AG09319 (cell line): Measurements from ENCODE around the gene MYH14.

Source experiments
- DNase-seq: peaks from one replicate; pipeline ENCODE4 v3.0.0-alpha.2; 2010; ENCODE audit warnings: low read depth; ENCODE audit errors: extremely low read depth
- TF ChIP-seq, protein P1 (sequence below): IDR thresholded peaks from 2 replicates; pipeline ENCODE4 v1.5.1; 2011; ENCODE audit warnings: low read depth, mild to moderate bottlenecking, inconsistent platforms, low read length, moderate library complexity

The MYH14 gene

DNA sequence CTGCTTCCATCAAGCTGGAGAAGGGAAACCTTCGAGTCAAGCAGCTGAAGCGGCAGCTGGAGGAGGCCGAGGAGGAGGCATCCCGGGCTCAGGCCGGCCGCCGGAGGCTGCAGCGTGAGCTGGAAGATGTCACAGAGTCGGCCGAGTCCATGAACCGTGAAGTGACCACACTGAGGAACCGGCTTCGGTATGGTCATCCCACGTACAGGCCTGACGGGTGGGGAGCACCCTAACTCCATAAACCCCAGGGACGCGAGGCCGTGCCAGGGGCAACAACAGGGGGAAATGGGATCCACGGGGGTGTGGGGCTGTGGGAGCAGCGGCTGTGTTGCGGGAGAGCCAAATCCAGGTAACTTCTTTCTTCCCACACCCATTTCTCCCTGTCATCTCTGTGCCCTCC lies 105.6 kb downstream of the MYH14 start:
- DNase-seq = no peak
- TF ChIP-seq, protein P1, sequence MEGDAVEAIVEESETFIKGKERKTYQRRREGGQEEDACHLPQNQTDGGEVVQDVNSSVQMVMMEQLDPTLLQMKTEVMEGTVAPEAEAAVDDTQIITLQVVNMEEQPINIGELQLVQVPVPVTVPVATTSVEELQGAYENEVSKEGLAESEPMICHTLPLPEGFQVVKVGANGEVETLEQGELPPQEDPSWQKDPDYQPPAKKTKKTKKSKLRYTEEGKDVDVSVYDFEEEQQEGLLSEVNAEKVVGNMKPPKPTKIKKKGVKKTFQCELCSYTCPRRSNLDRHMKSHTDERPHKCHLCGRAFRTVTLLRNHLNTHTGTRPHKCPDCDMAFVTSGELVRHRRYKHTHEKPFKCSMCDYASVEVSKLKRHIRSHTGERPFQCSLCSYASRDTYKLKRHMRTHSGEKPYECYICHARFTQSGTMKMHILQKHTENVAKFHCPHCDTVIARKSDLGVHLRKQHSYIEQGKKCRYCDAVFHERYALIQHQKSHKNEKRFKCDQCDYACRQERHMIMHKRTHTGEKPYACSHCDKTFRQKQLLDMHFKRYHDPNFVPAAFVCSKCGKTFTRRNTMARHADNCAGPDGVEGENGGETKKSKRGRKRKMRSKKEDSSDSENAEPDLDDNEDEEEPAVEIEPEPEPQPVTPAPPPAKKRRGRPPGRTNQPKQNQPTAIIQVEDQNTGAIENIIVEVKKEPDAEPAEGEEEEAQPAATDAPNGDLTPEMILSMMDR = no peak

DNA sequence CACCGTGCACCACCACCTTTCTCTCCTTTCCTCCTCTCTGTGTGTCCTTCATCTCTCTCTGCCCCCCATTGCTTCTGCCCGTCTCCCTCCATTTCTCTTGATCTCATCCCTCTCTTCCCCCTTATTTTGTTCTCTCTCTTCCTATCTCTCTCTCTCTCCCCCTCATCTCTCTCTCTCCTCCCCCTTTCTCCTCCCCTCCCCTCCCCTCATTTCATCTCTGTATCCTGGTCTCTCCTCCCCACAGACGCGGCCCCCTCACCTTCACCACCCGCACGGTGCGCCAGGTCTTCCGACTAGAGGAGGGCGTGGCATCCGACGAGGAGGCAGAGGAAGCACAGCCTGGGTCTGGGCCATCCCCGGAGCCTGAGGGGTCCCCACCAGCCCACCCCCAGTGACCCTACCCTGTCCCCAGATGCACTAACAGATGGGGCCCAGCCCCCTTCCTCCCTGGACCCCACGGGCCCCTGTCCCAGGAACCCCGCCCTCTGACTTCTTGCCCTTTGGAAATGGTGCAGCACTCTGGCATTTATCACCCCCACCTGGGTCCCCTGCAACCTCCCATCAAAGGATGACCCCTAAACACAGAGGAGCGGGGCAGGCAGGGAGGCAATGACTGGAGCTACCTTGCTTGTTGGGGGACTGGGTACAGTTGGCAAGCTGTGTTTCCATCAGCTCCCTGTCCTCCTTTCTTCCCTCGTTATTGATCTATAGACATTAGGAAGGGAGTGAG lies 106.1 kb downstream of the MYH14 start:
- TF ChIP-seq, protein P1 = no peak
- DNase-seq = no peak

DNA sequence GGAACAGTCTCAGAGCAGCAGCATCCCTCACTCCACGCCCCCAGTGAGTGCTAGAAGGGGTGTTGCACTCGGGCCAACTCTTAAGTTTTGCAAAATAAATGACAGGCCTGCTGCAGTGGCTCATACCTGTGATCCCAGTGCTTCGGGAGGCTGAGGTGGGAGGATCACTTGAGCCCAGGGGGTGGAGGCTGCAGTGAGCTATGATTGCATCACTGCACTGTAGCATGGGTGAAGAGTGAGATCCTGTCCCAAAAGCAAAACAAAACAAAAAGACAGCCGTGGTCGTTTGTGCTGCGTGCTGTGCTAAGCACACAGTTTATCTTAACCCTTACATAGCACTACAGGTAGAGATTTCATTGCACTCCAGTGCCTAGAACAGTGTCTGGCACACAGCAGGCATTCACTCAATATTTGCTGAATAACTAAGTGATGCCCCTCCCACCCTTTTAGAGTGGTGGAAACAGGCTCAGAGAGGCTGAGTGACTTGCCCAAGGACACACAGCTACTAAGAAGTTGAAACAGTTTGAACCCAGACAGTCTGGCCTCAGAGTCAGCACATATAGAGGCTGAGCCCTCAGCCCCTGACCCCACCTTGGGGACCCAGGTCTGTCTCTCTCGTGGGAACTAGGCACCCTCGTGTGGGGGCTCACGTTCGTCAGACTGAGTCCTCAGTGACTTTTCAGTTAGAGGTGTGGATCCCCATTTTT lies 107.5 kb downstream of the MYH14 start:
- DNase-seq = no peak
- TF ChIP-seq, protein P1 = no peak

DNA sequence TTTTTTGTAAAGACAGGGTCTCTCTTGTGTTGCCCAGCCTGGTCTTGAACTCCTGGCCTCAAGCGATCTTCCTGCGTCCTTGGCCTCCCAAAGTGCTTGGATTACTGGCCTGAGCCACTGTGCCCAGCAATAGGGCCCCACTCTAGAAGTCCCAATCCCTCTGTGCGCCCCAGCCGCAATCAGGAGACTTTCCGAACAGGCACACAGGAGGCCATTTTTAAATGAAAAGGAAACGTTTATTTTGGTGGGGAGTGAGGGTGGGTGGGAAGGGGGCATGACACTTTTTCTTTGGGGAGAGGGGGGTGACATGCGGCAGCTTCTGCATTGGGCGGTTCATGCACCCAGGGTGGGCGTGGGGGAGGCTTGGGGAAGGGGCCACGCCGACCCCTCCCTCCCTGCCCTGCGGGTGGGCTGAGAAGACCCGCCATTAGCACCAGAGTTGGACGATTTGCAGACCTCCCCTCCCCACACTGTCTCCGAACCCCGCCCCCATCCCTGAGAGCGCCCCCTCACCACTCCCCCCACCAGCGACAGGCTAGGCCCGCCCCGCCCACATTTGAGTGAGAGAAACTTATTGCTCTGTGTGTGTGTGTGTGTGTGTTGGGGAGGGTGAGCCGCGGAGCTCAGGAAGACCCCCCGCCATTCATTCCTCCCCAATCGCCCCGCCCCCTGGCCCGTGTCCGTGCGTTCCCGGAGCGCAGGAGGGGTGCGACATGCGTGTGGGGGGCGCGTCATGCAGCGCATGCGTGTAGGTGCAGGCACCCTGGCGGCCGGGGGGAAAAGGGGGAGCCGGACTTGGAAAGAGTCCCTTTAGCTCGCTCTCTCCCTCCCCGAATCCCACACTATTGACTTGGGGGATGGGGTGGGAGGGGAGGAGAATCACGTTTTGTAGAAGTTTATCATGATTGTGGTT lies 108.6 kb downstream of the MYH14 start:
- DNase-seq = no peak
- TF ChIP-seq, protein P1 = no peak

DNA sequence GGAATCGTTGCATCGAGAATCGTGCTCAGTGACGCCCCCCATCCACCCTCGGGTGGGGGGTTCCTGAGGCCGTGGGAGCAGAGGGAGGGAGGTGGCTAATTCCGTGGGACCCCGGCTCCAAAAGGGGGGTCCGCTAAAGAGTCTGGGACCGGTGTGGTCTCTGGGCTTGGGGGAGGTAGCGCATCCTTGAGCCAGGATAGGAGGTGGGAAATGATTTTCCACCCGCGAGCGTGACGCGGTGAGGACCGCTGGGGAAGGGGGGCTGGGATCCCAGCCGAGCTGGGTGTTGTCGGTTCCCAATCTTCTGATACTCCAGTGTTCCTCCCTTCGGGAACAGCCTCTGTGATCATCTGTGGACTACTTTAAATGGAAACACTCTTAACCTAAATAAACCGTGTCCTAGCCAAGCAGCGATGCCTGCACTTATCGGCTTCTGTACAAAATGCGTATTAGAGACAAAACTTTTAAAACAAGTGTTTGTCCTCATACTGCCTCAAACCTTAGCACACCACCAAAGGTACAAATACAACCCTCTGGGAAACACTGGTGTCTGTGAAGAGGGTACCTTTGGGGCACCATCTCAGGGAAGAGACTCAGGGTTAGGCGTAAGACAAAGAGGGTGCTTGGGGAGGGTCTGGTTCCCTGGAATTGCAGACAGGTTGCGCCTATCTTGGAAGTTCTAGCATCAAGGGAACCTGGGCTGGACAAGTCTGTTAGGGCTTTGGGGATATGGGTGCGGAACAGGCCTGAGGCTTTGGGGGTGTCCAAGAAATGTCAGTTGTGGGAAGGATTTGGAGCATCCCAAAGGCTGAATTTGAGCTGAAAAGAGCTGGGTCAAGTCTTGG lies 109.8 kb downstream of the MYH14 start:
- TF ChIP-seq, protein P1 = no peak
- no peak for DNase-seq

DNA sequence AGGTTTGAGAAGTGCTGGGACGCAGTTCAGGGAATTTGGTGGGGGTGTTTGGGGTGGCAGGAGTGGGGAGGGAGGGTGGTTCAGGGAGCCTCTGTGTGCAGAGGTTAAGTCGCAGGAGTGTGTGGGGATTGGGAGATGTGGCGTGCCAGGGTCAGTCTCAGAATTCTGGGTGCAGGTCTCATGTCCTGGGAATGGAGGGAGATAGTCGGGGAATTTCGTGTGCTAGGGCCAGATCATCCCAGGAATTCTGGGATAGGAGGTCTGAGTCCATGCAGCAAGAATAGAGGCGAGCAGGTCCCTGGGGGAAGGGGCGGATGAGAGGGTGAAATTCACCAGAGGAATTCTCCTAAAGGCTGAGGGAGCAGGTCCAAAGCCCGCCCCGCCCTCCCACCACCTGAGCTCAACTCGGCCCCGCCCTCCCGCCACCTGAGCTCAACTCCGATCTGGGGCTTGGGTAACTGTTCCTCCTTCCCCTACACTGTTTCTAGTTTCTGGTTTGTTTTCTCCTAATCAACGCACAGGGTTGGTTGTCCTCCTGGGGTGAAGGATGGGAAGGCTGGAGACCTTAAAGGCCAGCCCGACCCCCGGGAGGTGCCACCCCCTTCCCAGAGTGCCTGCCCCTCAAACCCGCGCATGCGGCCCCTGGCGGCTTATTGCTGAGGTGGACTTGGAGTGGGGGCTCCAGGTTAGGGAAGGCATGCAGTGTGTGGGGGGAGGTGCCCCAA lies 110.6 kb downstream of the MYH14 start:
- DNase-seq = no peak
- TF ChIP-seq, protein P1 = no peak
